Lower leg skin (tissue), 3 donors: ENCODE data around the gene ELOVL5.

Experiments
- CTCF ChIP-seq, 3 donors: fragments of 450-650 bp; IDR thresholded peaks; one replicate each; pipeline ENCODE4 v1.5.1; 2016; ENCODE audit warnings: antibody characterized with exemption in 3 of 3, mild to moderate bottlenecking in 3 of 3, moderate library complexity in 2 of 3
- POLR2A ChIP-seq, 2 donors: fragments of 450-650 bp; IDR thresholded peaks; one replicate each; pipeline ENCODE4 v1.6.1; 2016 to 2017; ENCODE audit warnings: antibody characterized with exemption in 2 of 2, mild to moderate bottlenecking in 1 of 2, moderate library complexity in 1 of 2

- TF ChIP-seq CTCF (IDR thresholded peaks at IDR 0.05) (no peak), POLR2A (IDR thresholded peaks at IDR 0.05) (no peak)
These were observed 108.0 kb downstream of the ELOVL5 start for GRCh38 chr6:53240761-53241160.
